Suprapubic skin (tissue), 4 donors: ENCODE results near the gene DYNC1I2. TPM values are rescaled to one million over a fixed set of nuclear protein-coding genes. Genes with fewer than 3 reads are reported as not detected.

Source experiments
- DNase-seq, 2 donors: peaks; one replicate each; pipeline ENCODE4 v3.0.0-alpha.2; 2019; ENCODE audit warnings: low spot score in 2 of 2
- H3K27ac ChIP-seq: fragments of 200-600 bp; sonication (generic); one replicate; pipeline ENCODE4 v1.5.1; 2019
- H3K27me3 ChIP-seq: fragments of 200-600 bp; sonication (generic); one replicate; pipeline ENCODE4 v1.5.1; 2019
- H3K36me3 ChIP-seq: fragments of 200-600 bp; sonication (generic); one replicate; pipeline ENCODE4 v1.5.1; 2019
- H3K4me1 ChIP-seq: fragments of 200-600 bp; sonication (generic); one replicate; pipeline ENCODE4 v1.5.1; 2019
- H3K4me3 ChIP-seq: fragments of 200-600 bp; sonication (generic); one replicate; pipeline ENCODE4 v1.5.1; 2019; ENCODE audit warnings: mild to moderate bottlenecking
- H3K9me3 ChIP-seq: fragments of 200-600 bp; sonication (generic); one replicate; pipeline ENCODE4 v1.5.1; 2019
- EP300 ChIP-seq: sonication (generic); formaldehyde crosslinking; IDR thresholded peaks from one replicate; pipeline ENCODE4 v1.6.1; 2017; ENCODE audit warnings: antibody characterized with exemption
- POLR2A ChIP-seq, 2 donors: fragments of 450-650 bp; IDR thresholded peaks; one replicate each; pipeline ENCODE4 v1.6.1; 2017; ENCODE audit warnings: antibody characterized with exemption in 2 of 2, mild to moderate bottlenecking in 2 of 2, moderate library complexity in 2 of 2
- POLR2AphosphoS5 ChIP-seq, 3 donors: sonication (generic); formaldehyde crosslinking; IDR thresholded peaks; one replicate each; pipeline ENCODE4 v1.6.1; 2017; ENCODE audit warnings: antibody characterized with exemption in 3 of 3
- WGBS: methylation state at CpG from one replicate; pipeline ENCODE4 v1.1.5; 2018; 5-methylcytosine and 5-hydroxymethylcytosine counted together
- total RNA-seq, 4 donors: library from RNA; depleted of rRNA; stranded (reverse); fragments of >200 nt; gene quantifications; one replicate each; pipeline ENCODE4 v1.1.0, GENCODE V29; 2016
- TF ChIP-seq, protein P1 (sequence below), 2 donors: fragments of 200-600 bp in 1 of 2; fragments of 450-650 bp in 1 of 2; sonication (generic) in 1 of 2; IDR thresholded peaks; one replicate each; pipeline ENCODE4 v1.5.1; 2016 to 2019; ENCODE audit warnings: antibody characterized with exemption in 2 of 2, mild to moderate bottlenecking in 1 of 2, moderate library complexity in 1 of 2

Gene DYNC1I2
- total RNA-seq, 4 donors from 2014 or later: 65.0 to 78.7 (median 67.9) TPM

DNA sequence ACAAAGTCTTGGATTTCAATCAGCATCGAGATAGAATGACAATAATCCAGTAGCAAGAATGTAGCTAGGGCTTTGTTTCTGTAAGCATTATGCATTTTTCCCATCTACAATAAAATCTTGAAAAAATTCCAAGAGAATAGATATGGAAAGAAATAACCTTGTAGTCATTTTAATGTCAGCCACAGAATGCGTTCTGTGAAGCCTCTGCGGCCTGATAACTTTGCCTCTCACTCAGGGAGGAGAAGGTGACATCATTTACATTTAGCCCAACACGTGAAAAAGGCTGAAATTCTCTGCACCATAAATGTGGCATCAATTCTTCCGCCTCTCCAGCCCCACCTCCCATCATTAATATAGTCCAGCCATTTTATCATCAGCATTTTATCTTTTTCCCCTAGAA, 19.1 kb upstream of the DYNC1I2 start:
- no peaks in the 10 kb centered on the region for H3K36me3 ChIP-seq
- no peaks in the 10 kb centered on the region for H3K9me3 ChIP-seq
- no peak overlapping the region for H3K4me3 ChIP-seq
- no peak for DNase-seq
- TF ChIP-seq POLR2AphosphoS5 (IDR thresholded peaks at IDR 0.05) (no peak), POLR2A (IDR thresholded peaks at IDR 0.05) (no peak), EP300 (no peak)
- TF ChIP-seq, protein P1, sequence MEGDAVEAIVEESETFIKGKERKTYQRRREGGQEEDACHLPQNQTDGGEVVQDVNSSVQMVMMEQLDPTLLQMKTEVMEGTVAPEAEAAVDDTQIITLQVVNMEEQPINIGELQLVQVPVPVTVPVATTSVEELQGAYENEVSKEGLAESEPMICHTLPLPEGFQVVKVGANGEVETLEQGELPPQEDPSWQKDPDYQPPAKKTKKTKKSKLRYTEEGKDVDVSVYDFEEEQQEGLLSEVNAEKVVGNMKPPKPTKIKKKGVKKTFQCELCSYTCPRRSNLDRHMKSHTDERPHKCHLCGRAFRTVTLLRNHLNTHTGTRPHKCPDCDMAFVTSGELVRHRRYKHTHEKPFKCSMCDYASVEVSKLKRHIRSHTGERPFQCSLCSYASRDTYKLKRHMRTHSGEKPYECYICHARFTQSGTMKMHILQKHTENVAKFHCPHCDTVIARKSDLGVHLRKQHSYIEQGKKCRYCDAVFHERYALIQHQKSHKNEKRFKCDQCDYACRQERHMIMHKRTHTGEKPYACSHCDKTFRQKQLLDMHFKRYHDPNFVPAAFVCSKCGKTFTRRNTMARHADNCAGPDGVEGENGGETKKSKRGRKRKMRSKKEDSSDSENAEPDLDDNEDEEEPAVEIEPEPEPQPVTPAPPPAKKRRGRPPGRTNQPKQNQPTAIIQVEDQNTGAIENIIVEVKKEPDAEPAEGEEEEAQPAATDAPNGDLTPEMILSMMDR (IDR thresholded peaks at IDR 0.05): no peak
- 68% methylated on average over 5 of the region's 5 CpGs for WGBS
- no peak overlapping the region for H3K27ac ChIP-seq
- peaks cover 11% of the 10 kb centered on the region for H3K27me3 ChIP-seq
- no peaks in the 10 kb centered on the region for H3K4me1 ChIP-seq

DNA sequence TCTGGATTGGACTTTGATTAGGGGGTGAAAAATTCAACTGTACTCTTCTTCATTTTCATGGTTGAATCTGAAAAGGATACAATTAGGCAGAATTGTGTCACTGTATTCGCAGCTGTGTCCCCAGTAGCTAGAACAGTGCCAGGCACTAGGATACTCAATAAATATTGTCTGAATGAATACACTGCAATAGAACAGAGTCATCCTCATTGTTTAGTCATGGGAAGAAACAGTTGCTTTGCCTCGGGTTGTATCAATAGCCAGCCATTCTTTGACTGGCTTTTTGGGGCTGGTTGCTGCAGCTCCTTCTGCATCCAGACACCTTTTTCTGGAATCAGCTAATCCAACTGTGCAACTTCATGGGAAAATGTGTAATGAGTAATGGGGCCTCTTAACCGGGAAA, 18.1 kb upstream of the DYNC1I2 start:
- TF ChIP-seq POLR2A (IDR thresholded peaks at IDR 0.05): no peak
- no peak for TF ChIP-seq EP300
- TF ChIP-seq, protein P1 (IDR thresholded peaks at IDR 0.05): no peak
- DNase-seq: no peak
- 55% methylated on average over 3 of the region's 3 CpGs for WGBS

DNA sequence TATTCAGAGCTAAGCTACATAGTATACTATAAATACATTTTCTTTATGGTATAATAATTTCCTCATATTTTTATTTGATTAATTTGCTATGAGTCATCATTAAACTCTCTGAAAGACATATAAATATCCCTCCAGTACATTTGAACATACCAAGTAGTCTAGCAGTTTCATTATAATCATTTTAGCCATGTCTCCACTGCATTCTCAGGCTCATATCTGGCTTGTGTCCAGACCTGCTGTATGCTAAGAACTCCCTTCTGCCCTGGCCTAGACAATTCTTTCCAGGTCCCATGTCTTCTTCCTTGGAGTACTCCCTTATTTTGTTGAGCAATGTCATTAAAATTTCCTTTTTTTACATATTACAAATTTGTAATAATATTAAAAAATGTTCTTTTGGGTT, 16.6 kb upstream of the DYNC1I2 start:
- H3K9me3 ChIP-seq: no peaks in the 10 kb centered on the region
- TF ChIP-seq POLR2A (IDR thresholded peaks at IDR 0.05) (no peak), POLR2AphosphoS5 (IDR thresholded peaks at IDR 0.05) (no peak), EP300 (no peak)
- TF ChIP-seq, protein P1 (IDR thresholded peaks at IDR 0.05): no peak
- H3K4me3 ChIP-seq: no peak overlapping the region
- DNase-seq: no peak
- H3K27me3 ChIP-seq: peaks cover 3% of the 10 kb centered on the region
- no peak overlapping the region for H3K27ac ChIP-seq
- no peaks in the 10 kb centered on the region for H3K4me1 ChIP-seq
- no peaks in the 10 kb centered on the region for H3K36me3 ChIP-seq

More for the DNA sequence above, 18.1 kb upstream of the DYNC1I2 start:
- no peaks in the 10 kb centered on the region for H3K9me3 ChIP-seq
- H3K27me3 ChIP-seq: peaks cover 10% of the 10 kb centered on the region
- H3K4me1 ChIP-seq: no peaks in the 10 kb centered on the region
- no peak overlapping the region for H3K27ac ChIP-seq
- no peak overlapping the region for H3K4me3 ChIP-seq
- H3K36me3 ChIP-seq: no peaks in the 10 kb centered on the region

DNA sequence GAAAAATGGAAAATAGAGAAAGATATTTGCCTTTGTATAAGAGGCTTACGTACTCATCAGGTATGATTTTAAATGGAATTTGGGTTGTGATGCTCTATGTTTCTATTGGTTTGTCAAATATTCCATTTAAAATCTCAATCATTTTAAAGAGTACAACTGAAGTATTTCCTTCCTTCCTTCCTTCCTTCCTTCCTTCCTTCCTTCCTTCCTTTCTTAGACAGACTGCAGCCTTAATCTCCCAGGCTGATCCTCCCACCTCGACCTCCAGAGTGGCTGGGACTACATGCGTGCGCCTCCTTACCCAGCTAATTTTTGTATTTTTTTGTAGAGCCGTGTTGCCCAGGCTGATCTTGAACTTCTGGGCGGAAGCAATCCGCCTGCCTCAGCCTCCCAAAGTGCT, 15.4 kb upstream of the DYNC1I2 start:
- TF ChIP-seq POLR2A (IDR thresholded peaks at IDR 0.05) (no peak), EP300 (no peak), POLR2AphosphoS5 (IDR thresholded peaks at IDR 0.05) (no peak)
- TF ChIP-seq, protein P1 (IDR thresholded peaks at IDR 0.05): no peak
- Histone ChIP-seq H3K36me3 (no peaks in the 10 kb centered on the region), H3K4me1 (no peaks in the 10 kb centered on the region), H3K9me3 (no peaks in the 10 kb centered on the region), H3K27me3 (peaks cover 3% of the 10 kb centered on the region), H3K4me3 (no peak overlapping the region), H3K27ac (no peak overlapping the region)
- DNase-seq: no peak
- WGBS: 90% methylated on average over 7 of the region's 7 CpGs

DNA sequence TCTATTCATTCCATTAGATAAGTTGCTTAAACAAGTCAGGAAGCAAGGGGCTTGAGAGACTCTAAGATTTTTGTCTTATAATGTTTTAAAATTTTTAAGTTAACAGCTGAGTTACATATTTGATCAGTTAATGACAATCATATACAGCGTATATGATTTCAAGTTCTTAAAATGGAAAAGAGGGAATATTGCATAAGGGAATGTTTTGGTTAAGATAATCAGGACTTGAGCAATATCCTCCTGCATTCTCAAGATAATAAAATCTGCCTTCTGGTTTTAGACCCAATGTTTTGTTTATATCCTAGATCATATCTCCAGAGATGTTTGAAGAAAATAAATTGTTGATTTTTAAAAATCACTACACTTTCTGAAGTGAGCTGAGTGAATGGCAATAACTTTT, 13.4 kb upstream of the DYNC1I2 start:
- H3K9me3 ChIP-seq: no peaks in the 10 kb centered on the region
- WGBS: 80% methylated on average over 1 of the region's 1 CpG
- no peak for DNase-seq
- H3K36me3 ChIP-seq: no peaks in the 10 kb centered on the region
- no peak overlapping the region for H3K27ac ChIP-seq
- H3K4me1 ChIP-seq: no peaks in the 10 kb centered on the region
- no peak overlapping the region for H3K4me3 ChIP-seq
- no peak for TF ChIP-seq POLR2A (IDR thresholded peaks at IDR 0.05)
- no peak for TF ChIP-seq EP300
- no peak for TF ChIP-seq POLR2AphosphoS5 (IDR thresholded peaks at IDR 0.05)
- TF ChIP-seq, protein P1 (IDR thresholded peaks at IDR 0.05): no peak
- peaks cover 3% of the 10 kb centered on the region for H3K27me3 ChIP-seq
